A673 (cell line): ENCODE data around the gene AHSG. TPM values are rescaled to one million over a fixed set of nuclear protein-coding genes. Genes with fewer than 3 reads are reported as not detected.
A peak's percentile ranks its signal among the peaks of the same experiment; 100 is the strongest.

Experiments used
- BruUV-seq: library from RNA; stranded (reverse); fragments of 400-500 nt; replicated peaks from 2 replicates; lab custom pipeline; 2021; lab: Mats Ljungman, UMichigan
- CTCF ChIA-PET: fragments of 300-600 bp; sonication (Branson Sonifier 250); formaldehyde crosslinking; loops from one replicate; lab custom pipeline; 2022; ENCODE audit warnings: antibody characterized with exemption; lab: Charles Lee
- POLR2A ChIA-PET: fragments of 300-600 bp; sonication (Branson Sonifier 250); formaldehyde crosslinking; loops from one replicate; lab custom pipeline; 2022; ENCODE audit warnings: antibody characterized with exemption; ENCODE audit not compliant: low non-redundant PET; lab: Charles Lee
- DNase-seq: peaks from one replicate; pipeline ENCODE4 v3.0.0-alpha.2; 2015; ENCODE audit warnings: low spot score
- H3K27ac ChIP-seq: fragments of 200-600 bp; sonication (generic); 2 replicates; pipeline ENCODE4 v1.5.1; 2016; ENCODE audit warnings: mixed run types, low read depth, mild to moderate bottlenecking, mixed read lengths, antibody characterized with exemption, low read length; ENCODE audit not compliant: poor library complexity, severe bottlenecking
- H3K27me3 ChIP-seq: fragments of 200-600 bp; sonication (generic); replicated peaks from 2 replicates; pipeline ENCODE4 v1.6.1; 2017; ENCODE audit warnings: mixed run types, low read depth, mild to moderate bottlenecking, mixed read lengths, antibody characterized with exemption, low read length; ENCODE audit not compliant: insufficient read depth, poor library complexity
- H3K36me3 ChIP-seq: fragments of 200-600 bp; sonication (generic); 2 replicates; pipeline ENCODE4 v1.6.1; 2016; ENCODE audit warnings: mixed run types, mild to moderate bottlenecking, mixed read lengths, antibody characterized with exemption, low read length; ENCODE audit not compliant: insufficient read depth, poor library complexity, severe bottlenecking
- H3K4me1 ChIP-seq: fragments of 200-600 bp; sonication (generic); 2 replicates; pipeline ENCODE4 v1.6.1; 2017; ENCODE audit warnings: mixed run types, mild to moderate bottlenecking, mixed read lengths, antibody characterized with exemption, low read length; ENCODE audit not compliant: insufficient read depth, poor library complexity, severe bottlenecking
- H3K4me3 ChIP-seq: fragments of 200-600 bp; sonication (generic); 2 replicates; pipeline ENCODE4 v1.5.1; 2016; ENCODE audit warnings: low read depth, mixed run types, mild to moderate bottlenecking, mixed read lengths, low read length; ENCODE audit not compliant: poor library complexity, severe bottlenecking
- H3K9me3 ChIP-seq: fragments of 200-600 bp; sonication (generic); 2 replicates; pipeline ENCODE4 v1.6.1; 2016; ENCODE audit warnings: mixed run types, low read depth, mild to moderate bottlenecking, mixed read lengths, antibody characterized with exemption, low read length; ENCODE audit not compliant: poor library complexity, severe bottlenecking
- CTCF ChIP-seq: fragments of 300-800, 200-600 bp; sonication (generic); conservative IDR thresholded peaks from 2 replicates; pipeline ENCODE4 v1.5.1; 2017; ENCODE audit warnings: low read depth, mild to moderate bottlenecking, antibody characterized with exemption, low read length, moderate library complexity, mixed read lengths
- EZH2 ChIP-seq: fragments of 200-600 bp; sonication (generic); IDR thresholded peaks from 2 replicates; pipeline ENCODE4 v1.6.1; 2017; ENCODE audit warnings: borderline replicate concordance, low read depth, mild to moderate bottlenecking, mixed read lengths, antibody characterized with exemption, low read length; ENCODE audit not compliant: poor library complexity, severe bottlenecking
- intact Hi-C: fragments of 100-400 bp; cut with micrococcal nuclease; formaldehyde crosslinking; loops from one replicate; pipeline ENCODE4 v1.10.0; 2022; ENCODE audit not compliant: unreplicated experiment
- total RNA-seq: library from RNA; stranded (reverse); gene quantifications from 2 replicates; pipeline ENCODE4 v1.2.3, GENCODE V29; 2021

AHSG gene
- total RNA-seq, 1 experiment from 2014 or later, result 4.9 TPM

- ChIA-PET POLR2A (no interaction called here), CTCF (no interaction called here)
- H3K27me3 ChIP-seq, result no peaks in the 10 kb centered on the region
- no peak for DNase-seq
- TF ChIP-seq EZH2 (no peak), CTCF (no peak)
- no peak overlapping the region for H3K27ac ChIP-seq
- BruUV-seq, result no TSS peak
- no peaks in the 10 kb centered on the region for H3K36me3 ChIP-seq
- intact Hi-C loops, result no loop called here
- no peaks in the 10 kb centered on the region for H3K4me1 ChIP-seq
- H3K9me3 ChIP-seq, result no peaks in the 10 kb centered on the region
- no peak overlapping the region for H3K4me3 ChIP-seq
Measured at GRCh38 chr3:186599142-186599784, 13.6 kb upstream of the AHSG start.

- H3K4me3 ChIP-seq, result no peak overlapping the region
- H3K4me1 ChIP-seq, result no peaks in the 10 kb centered on the region
- TF ChIP-seq CTCF, result no peak
- no peak for TF ChIP-seq EZH2
- H3K9me3 ChIP-seq, result no peaks in the 10 kb centered on the region
- H3K36me3 ChIP-seq, result no peaks in the 10 kb centered on the region
- no peak overlapping the region for H3K27ac ChIP-seq
- no TSS peak for BruUV-seq
- no peaks in the 10 kb centered on the region for H3K27me3 ChIP-seq
- no peak for DNase-seq
- ChIA-PET POLR2A (no interaction called here), CTCF (no interaction called here)
- intact Hi-C loops, result no loop called here
Measured at GRCh38 chr3:186599785-186600166, 13.1 kb upstream of the AHSG start.

- BruUV-seq, result no TSS peak
- CTCF ChIA-PET, result no interaction called here
- DNase-seq, result peak; percentile 29
- no peaks in the 10 kb centered on the region for H3K27me3 ChIP-seq
- H3K9me3 ChIP-seq, result no peaks in the 10 kb centered on the region
- H3K4me3 ChIP-seq, result no peak overlapping the region
- H3K36me3 ChIP-seq, result no peaks in the 10 kb centered on the region
- TF ChIP-seq EZH2, result no peak
- TF ChIP-seq CTCF, result no peak
- H3K27ac ChIP-seq, result peak overlapping the region; percentile 24
- no peaks in the 10 kb centered on the region for H3K4me1 ChIP-seq
- POLR2A ChIA-PET, result no interaction called here
- intact Hi-C loops, result no loop called here
Measured at GRCh38 chr3:186600896-186601295, 12.0 kb upstream of the AHSG start.
